T follicular helper cell (primary cell): Measurements from ENCODE around the gene HGF.

ENCODE experiments used
- DNase-seq: peaks from one replicate; pipeline ENCODE4 v3.0.0-alpha.2; 2020; ENCODE audit warnings: low read depth

Gene HGF

DNA sequence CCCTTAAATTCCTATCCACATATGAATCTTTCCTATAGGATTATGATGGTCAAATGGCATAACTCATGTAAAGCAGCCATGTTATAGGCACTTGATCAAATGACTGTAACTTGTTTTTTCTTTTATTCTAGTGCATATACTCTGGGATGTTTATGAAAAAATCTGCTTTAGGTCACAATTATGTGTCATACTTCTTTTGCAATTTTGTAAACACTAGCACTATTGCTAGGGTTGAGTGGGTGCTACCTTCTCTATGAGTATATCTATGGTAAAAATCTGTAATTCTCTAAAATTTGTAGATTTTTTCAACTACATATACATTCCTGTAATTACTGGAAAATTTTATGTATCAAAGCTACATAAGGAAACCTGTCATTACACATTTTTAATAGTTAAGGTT lies 50.0 kb downstream of the HGF start:
- no peak for DNase-seq

DNA sequence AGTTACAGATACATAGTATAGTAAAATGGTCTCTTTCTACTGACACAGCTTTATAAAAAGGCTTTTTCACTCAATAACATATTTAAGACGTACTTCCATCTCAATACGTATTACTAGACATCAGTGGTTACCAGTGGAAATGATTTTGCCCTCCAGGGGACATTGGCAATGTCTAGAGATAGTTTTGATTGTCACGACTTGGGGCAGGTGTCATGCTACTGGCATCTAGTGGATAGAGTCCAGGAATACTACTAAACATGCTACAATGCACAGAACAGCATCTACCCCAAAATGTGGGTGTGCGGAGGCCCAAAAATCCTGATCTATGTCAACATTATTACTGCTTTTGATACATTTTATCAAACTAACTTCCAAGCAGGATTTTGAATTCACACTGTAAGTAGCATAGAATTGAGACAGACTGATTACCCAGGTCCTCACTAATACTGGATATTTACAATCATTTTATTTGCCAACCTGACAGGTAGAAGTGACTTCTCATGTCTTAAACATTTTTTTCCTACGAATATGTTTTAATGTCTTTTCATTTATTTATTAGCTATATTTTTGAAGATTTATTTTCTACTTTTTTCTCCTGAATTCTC lies 53.8 kb downstream of the HGF start:
- no peak for DNase-seq

DNA sequence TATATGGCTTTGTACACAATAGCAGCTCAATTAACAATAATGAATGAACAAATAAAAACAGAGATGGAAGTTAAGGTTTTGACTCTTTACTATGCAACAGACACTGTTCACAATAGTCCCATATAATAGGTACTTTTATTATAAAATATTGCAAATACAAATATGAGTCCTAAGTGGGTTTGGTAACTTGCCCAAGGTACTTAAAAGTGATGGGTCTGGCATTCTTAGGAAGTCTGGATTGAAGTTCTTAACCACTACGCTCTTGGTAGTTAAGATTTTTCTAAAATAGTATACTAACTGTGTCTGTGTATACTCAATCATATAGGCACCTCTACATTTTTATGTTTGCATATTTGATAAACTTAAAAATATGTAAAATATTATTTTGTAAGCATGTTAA lies 55.5 kb downstream of the HGF start:
- DNase-seq = no peak

DNA sequence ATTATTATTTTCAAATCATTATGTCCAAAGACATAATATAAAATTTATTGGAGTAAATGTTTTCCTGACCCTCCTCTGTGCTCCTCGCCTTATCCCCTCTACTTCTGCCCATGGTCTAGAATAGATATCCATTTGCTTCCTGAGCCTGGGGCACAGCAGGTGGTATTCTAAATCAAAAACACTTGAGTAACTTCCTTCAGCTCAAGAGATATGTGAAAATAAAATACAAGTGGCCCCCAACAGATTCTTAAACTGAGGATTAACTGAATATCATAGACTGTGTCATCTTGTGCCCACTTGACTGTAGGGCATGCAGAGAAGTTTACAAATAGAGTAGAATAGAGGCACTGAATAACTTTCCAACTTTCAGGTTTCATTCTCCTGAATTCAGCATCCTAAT lies 59.1 kb downstream of the HGF start:
- no peak for DNase-seq

DNA sequence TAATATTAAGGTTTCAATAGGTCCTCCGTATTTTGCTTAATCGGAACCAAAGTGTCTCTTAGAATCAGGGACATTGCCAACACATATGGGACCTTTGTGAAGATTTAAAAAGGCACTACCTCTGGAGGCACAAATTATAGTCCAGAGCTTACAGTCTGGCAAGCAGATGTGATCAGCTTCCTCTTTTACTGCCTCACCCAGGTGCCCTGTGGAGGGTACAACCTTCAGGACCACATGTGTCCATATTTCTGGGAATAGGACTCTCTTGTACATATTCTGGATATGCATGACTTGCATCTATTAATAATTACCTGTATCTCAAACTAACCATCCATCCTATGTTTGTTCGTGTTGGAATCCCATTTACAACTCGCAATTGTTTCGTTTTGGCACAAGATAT lies 60.0 kb downstream of the HGF start:
- DNase-seq = no peak

DNA sequence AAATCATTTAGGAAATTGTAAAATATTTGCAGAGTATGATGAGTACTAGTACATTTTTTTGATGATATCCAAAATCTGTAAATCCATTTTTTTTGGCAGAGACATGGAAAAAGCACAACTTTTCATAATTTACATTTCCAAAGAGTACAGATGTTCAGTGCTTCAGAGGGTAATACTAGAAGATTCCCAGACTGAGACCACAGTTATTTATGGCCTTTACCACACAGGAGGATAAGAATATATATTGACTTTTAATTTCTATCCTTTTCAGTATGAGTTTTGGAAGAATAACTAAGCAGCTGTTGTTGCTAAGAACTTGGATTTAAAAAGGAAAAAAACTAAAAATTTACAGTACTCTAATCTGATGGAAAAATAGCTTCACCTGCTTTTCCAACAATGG lies 61.9 kb downstream of the HGF start:
- no peak for DNase-seq

DNA sequence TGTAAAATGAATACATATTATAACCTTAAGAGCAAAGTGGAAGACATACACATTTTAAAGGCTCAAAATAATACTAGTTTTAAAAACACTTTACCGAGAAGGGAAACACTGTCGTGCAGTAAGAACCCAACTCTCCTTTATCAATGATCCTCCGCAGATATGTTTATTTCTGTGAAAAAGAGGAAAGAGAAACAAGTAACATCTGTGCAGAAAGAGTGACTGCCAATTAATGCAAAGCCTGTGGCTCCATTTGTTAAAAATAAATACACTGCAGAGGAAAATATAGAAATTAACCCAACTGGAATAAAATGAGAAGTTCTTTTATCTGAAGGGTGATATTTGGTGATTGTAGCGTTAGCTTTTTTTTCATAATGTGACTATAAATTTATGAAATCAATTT lies 62.7 kb downstream of the HGF start:
- DNase-seq = no peak

DNA sequence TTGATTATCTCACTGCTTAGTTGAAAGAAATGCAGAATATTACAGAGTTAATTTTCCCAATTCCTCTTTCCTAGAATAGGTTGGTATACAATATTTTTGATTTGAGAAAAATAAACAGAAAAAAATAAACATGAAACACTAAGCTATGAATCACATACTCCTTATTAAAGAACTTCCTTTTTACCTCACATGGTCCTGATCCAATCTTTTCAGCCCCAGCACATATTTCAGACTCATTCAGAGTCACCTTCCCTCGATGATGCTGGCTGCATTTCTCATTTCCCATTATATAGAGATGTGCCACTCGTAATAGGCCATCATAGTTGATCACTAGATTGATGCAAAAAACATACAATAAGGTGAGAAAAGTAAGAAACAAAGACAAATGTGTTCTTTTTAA lies 64.6 kb downstream of the HGF start:
- DNase-seq = no peak

DNA sequence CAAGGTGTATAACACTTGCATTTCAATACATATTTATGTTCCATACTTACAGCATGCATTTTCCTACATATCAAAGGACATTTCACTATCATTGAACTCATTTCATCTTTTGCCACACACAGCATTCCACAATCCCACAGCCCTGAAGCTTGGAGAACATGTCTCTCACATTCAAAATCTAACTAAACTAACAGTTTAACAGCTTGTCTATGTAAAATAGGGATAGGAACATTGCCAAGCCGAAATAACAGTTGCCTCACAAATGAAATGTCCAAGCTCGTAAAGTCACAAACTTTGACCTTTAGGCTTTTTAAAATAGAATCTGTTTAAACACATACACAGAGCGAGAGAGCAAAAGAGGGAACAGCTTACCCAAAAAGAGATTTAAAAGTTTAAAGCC lies 65.3 kb downstream of the HGF start:
- DNase-seq = no peak

DNA sequence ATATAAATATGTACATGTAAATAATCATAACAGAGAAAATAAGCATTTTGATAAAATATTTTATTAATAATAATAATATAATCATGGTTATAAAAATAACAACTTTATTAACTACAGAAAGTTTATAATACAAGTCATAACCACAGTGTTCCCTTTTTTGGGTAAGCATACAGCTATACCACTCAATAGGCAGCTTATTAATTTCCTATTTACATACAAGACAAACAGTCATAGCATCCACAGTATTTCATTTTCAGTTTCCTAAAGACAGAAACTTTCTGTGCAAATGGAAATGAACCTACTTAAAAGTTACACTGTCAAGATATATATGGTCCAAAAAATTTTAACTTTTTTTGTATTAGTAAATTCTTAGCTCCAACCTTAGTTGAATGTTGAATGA lies 70.9 kb downstream of the HGF start:
- DNase-seq = no peak

DNA sequence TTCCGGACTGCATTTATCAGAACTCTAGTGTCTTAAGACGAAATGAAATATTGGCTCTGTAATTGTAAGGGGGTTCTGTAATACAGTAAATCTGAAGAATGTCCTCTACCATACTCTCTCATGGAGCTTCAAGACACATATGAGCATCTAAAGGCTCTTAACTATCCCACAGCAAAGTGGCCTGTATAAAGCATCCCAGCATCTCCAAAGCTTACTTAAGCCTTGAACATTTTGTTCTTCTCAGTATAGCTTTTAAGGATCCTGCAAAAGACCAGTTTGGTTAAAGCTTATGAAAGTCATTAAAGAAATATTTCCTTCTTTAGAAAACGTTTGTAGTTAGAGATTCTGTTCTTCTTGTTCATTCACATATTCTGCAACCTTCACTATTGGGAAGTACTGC lies 75.1 kb downstream of the HGF start:
- no peak for DNase-seq

DNA sequence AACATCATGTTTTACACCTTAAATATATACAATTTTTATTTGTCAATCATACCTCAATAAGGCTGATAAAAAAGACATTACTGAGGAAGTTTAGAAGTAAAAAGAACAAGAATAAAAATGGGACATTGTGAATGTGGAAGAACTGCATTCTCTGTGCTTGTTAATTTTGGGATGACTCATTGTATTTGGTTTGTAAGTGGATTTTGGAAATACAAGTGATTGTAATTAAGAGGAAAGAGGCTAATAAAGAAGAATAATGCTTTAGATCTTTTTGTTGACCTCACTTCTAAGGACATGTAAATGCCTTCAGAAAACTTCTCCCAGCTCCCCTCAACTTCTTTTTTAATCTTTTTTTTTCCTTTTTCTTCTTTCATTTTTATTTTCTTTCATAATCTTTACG lies 76.0 kb downstream of the HGF start:
- no peak for DNase-seq

DNA sequence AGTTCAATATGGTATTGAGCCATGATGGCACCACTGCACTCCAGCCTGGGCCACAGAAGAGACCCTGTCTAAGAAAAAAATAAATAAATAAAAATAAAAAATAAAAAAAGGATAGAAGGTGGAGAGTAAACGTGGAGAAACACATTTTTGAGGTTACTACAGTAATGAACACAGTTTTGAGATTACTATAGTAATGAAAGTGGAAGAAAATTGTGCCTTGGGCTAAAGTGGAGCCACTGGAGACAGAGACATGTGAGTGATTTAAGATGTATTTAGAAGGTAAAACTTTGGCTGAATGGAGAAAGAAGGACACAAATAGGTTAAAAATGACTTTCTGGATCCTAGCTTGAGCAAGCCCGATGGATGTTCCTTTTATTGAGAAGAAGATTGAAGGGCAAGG lies 76.8 kb downstream of the HGF start:
- no peak for DNase-seq

DNA sequence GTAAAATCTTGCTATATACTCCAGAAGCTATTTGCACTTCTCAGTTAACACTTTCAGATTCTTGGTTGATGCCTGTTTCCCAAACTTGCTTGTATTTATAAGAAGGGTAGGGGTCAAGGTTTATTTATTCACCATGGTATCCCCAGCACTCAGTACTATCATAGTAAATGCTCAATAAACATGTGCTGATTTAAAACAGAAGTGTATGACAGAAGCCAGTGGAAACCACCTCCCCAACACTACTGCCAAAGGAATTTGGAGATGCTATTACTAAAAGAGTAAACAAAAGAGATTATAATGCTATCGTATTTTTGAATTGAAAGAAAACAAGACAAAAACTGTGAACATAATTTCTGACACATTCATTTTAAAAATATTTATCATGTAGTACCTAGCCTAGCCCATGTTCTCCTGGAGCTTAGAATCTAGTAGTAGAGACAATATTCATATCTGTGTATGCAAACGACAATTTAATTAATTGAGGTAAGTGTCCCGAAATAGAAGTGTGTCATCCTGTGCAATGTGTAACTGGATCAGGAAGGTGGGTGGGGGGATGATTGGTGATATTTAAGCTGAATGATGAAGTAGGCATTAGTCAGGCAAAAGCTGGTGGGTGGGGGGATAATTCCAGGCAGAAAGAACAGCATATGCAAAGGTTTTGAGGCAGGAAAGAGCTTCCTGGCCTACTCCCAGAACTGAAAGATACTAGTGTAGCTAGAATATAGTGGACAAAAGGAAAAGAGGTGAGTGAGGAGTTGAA lies 77.5 kb downstream of the HGF start:
- no peak for DNase-seq

DNA sequence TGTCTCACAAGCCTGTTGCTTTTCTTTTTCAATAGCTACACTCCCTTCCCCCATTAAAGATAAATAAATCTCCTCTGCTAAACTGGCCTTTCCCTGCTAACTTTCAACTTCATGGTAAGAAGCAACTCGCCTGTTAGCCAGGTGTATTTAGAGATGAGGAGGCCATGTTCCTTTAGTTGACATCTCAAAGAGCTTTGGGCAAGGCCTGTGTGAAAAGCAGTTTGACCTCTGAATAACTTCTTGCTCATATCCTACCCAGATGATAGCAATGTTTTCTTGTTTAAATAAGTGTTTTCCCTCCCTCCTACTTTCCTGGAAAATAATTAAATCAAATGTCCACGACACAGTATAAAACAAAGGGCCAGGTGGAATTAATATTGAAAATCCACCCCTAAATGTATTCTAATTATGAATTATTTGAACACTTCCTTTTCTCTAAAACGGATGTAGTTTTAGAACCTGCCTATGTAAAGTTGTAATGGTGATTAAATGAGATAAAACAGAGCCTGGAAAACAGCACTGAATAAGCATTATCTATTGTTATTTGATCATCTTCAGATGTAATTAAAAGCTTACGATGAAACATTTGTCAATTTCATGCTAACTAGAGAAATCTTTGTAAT lies 78.5 kb downstream of the HGF start:
- DNase-seq = no peak

DNA sequence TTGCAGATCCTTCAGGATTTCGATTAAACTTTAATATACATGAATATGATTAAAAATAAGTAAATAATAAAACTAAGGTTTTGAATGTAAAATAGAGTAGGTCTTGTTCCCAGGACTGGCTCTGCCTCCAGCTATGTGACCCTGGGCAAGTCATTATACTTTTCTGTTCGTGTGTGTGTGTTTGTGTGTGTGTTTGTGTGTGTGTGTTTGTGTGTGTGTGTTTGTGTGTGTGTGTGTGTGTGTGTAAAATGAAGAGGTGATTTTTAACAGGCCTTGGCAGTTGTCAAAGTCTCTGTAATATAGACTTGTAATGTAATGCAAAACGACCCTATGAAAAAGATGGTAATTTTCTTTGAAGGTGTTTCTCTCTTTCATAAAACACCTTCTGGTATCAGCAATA lies 79.2 kb downstream of the HGF start:
- DNase-seq = no peak

DNA sequence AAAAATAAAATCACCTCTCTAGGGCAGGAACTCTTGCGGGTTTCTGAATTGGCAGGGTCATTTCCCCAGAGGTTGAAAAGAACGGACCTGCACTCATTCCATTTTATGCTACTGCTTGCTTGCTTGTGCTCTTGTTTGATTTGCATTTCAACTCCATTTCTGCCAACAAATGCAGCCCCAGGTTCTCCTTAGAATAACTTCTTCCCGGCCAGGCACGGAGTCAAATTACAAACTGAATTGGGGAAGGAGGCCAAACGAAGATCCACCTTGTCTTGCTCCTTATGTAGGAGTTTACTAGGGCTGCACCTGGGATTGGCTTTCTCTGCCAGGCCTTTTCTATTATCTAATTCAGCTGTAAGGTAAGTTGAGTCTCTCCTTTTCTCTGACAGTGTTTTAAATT lies 79.6 kb downstream of the HGF start:
- no peak for DNase-seq

DNA sequence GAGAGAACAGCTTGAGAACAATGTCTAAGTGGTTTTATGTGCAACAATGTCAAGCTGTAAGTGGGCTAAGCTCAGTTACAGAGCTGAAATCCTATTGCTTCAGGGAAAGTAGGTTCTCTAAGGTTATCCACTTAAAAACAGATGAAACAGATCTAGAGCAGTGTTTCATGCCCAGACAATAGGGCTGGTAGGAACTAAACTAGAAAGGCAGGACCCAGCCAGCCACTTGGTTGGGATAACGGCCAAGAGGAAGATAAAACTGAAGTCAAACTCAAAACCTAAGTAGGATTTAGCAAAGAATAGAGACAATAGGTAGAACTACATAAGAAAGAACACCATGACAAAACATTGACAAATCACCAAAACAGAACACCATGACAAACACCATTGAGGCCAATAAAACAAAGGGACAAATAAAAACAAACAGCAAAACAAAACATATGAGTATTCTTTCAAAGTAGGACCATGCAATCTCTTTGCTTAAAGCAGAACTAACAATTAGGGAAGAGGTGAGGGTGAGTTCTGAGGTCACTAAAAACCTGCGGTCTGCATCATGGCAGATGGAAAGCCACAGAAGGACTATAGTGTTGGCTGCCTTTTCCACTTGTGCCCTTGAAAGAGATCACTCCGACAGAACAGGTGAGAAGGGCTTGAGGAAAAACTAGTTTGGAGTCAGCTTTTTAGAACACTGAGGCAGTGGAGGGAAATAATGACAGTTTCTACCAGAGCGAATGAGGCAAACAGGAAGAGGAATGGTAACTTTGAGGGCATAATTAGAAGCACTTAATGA lies 81.0 kb downstream of the HGF start:
- no peak for DNase-seq

DNA sequence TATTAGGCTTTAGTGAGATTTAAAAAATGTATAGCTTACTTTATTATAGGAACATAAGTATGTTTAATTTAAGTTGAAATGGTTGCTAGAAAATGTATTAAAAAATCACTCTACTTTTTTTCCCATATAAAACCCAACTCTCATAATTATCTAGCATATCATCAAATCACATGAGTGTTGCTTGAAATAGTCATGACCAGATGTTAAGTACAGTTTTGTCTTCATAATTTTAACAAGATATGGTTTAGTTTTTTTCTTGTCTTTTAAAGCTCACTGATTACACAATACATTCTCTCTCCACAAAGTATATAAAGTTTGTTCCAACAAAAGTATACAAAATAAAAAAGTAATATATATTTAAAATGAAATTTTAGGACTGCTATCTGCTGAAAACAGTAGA lies 82.8 kb downstream of the HGF start:
- no peak for DNase-seq

DNA sequence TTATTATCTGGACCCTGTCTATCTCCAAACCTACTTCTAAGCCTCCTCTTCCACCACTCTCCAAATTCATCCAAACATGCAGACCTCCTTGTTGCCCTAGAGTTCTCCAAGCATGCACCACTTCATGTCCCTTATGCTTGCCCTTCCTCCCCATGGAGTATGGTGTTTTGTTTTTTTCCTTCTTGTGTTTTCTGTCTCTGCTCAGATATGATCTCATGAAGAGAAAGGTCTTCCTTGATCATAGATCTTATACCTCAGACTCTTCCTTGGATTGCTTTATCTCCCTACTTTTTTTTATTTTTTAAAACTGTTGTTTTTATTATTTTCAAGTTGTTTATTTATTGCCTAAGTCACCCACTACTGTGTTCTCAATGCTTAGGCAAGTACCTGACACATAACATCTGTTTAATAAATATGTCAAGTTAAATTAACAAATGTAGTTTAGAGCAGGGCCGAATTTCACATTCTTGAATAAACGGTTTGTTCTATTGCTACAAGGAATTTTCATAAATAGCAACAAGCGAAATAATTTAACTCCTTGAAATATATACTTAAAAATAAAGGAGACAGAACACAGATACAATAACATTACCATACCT lies 84.5 kb downstream of the HGF start:
- no peak for DNase-seq

DNA sequence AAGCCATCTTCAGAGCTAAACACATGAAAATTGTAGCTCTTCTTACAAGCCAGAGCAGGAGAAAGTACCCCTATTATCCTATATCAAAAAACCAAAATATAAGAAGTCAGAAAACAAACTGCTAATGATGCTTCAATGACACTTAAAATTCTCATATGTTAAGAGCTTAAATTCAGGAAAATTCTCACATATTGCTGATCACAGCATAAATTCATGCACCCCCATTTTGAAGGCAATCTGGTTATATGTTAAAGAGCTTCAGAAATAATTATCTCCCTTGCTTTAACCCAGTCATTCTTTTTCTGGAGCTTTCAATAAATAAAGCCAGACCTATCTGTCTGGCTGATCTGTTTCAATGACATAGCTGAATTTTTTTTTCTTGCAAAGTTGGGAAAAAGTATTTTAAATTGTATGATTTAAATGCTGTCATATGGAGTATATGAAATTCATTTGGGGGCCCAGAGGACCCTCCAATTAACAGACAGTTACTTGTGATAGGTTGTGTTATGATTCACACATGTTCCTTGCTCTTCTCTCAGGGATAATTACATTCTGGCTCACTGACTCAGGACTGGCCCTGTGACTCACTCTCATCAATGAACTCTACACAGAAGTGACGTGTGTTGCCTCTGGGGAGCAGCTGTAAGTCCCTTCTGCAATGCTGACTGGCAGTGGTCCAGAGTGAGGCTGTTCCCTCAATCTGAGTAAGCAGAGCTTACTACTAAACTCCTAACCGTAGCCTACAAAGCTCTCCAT lies 85.2 kb downstream of the HGF start:
- DNase-seq = no peak

DNA sequence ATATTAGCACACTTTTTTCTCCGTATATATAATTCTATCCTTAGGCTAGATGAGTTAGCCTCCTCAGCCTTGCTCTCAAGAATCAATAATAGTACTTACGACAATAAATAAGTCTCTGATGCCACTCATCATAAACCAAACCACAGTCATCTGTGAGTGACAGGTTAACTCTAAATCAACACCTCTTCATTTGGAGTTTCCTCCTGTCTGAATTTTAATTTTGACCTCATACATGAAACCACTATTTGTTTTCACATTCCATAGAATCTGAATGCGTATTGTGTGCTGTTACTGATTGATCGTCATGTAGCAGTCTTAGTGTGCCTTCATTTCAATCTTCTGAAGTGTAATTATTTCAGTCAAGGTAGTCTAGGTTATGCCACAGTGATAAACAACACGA lies 85.8 kb downstream of the HGF start:
- DNase-seq = no peak
